Parathyroid adenoma (tissue), 2 donors: Measurements from ENCODE around the gene MAP1LC3A.

Experiments
- H2AFZ ChIP-seq: fragments of 300-600 bp; sonication (generic); one replicate; pipeline ENCODE4 v1.7.0; 2017; ENCODE audit warnings: antibody characterized with exemption, mild to moderate bottlenecking
- H3K27ac ChIP-seq: fragments of 300-600 bp; sonication (generic); one replicate; pipeline ENCODE4 v1.7.0; 2017
- H3K27me3 ChIP-seq: fragments of 300-600 bp; sonication (generic); one replicate; pipeline ENCODE4 v1.7.0; 2017; ENCODE audit warnings: low read length; ENCODE audit not compliant: control insufficient read depth, insufficient read depth
- H3K36me3 ChIP-seq: fragments of 300-600 bp; sonication (generic); one replicate; pipeline ENCODE4 v1.7.0; 2017; ENCODE audit warnings: low read length; ENCODE audit not compliant: control insufficient read depth, insufficient read depth
- H3K4me1 ChIP-seq: fragments of 300-600 bp; sonication (generic); one replicate; pipeline ENCODE4 v1.7.0; 2017; ENCODE audit warnings: control low read depth
- H3K4me2 ChIP-seq: fragments of 300-600 bp; sonication (generic); one replicate; pipeline ENCODE4 v1.7.0; 2017; ENCODE audit warnings: low read length
- H3K4me3 ChIP-seq: fragments of 300-600 bp; sonication (generic); one replicate; pipeline ENCODE4 v1.7.0; 2017; ENCODE audit warnings: low read depth, low read length
- H3K79me2 ChIP-seq: fragments of 300-600 bp; sonication (generic); one replicate; pipeline ENCODE4 v1.7.0; 2017; ENCODE audit warnings: control low read depth
- H3K9ac ChIP-seq: fragments of 300-600 bp; sonication (generic); one replicate; pipeline ENCODE4 v1.7.0; 2017; ENCODE audit warnings: mild to moderate bottlenecking
- H3K9me3 ChIP-seq: fragments of 300-600 bp; sonication (generic); one replicate; pipeline ENCODE4 v1.7.0; 2017; ENCODE audit warnings: low read length; ENCODE audit not compliant: control insufficient read depth
- CTCF ChIP-seq: fragments of 300-600 bp; sonication (generic); IDR thresholded peaks from one replicate; pipeline ENCODE4 v1.7.0; 2017; ENCODE audit warnings: antibody characterized with exemption, mild to moderate bottlenecking
- donor health status: primary hyperparathyroidism.

The MAP1LC3A gene

GRCh38 chr20:34558320-34559218 lies at the start of gene MAP1LC3A:
MAP1LC3A (plus strand) TSS chr20:34558718; CDS start chr20:34558869, 151 bp downstream.
- Histone ChIP-seq H3K79me2 (no peaks in the 10 kb centered on the region), H3K4me2 (peak within 1 kb of the TSS; percentile 92), H3K4me3 (peak within 1 kb of the TSS; percentile 72), H3K27me3 (no peaks in the 10 kb centered on the region), H3K27ac (peak within 1 kb of the TSS; percentile 91), H3K4me1 (no peaks in the 10 kb centered on the region), H3K36me3 (no peaks in the 10 kb centered on the region), H3K9ac (peak within 1 kb of the TSS; percentile 93), H3K9me3 (no peaks in the 10 kb centered on the region), H2AFZ (peak within 1 kb of the TSS; percentile 100)
- no peak for TF ChIP-seq CTCF

- H3K36me3 ChIP-seq = no peaks in the 10 kb centered on the region
- H3K27me3 ChIP-seq = no peaks in the 10 kb centered on the region
- H3K27ac ChIP-seq = no peak overlapping the region
- peaks cover 3% of the 10 kb centered on the region for H3K4me1 ChIP-seq
- H3K9ac ChIP-seq = no peak overlapping the region
- no peak for TF ChIP-seq CTCF
- H3K4me2 ChIP-seq = no peak overlapping the region
- H3K9me3 ChIP-seq = no peaks in the 10 kb centered on the region
- H2AFZ ChIP-seq = no peak overlapping the region
- no peaks in the 10 kb centered on the region for H3K79me2 ChIP-seq
- no peak overlapping the region for H3K4me3 ChIP-seq
Observed at GRCh38 chr20:34510575-34510974, 47.9 kb upstream of the MAP1LC3A start.

- no peak for TF ChIP-seq CTCF
- Histone ChIP-seq H3K4me2 (no peak overlapping the region), H3K4me1 (peaks cover 3% of the 10 kb centered on the region), H3K27me3 (no peaks in the 10 kb centered on the region), H2AFZ (no peak overlapping the region), H3K9me3 (no peaks in the 10 kb centered on the region), H3K79me2 (peaks cover 3% of the 10 kb centered on the region), H3K9ac (no peak overlapping the region), H3K36me3 (no peaks in the 10 kb centered on the region), H3K27ac (no peak overlapping the region), H3K4me3 (no peak overlapping the region)
Observed at GRCh38 chr20:34511891-34512265, 46.6 kb upstream of the MAP1LC3A start.

- H3K9ac ChIP-seq = no peak overlapping the region
- H3K36me3 ChIP-seq = no peaks in the 10 kb centered on the region
- H3K4me1 ChIP-seq = peaks cover 3% of the 10 kb centered on the region
- no peaks in the 10 kb centered on the region for H3K9me3 ChIP-seq
- no peak overlapping the region for H3K27ac ChIP-seq
- no peak overlapping the region for H2AFZ ChIP-seq
- H3K4me2 ChIP-seq = no peak overlapping the region
- peaks cover 6% of the 10 kb centered on the region for H3K79me2 ChIP-seq
- H3K27me3 ChIP-seq = no peaks in the 10 kb centered on the region
- TF ChIP-seq CTCF = no peak
- no peak overlapping the region for H3K4me3 ChIP-seq
Observed at GRCh38 chr20:34512266-34512954, 46.1 kb upstream of the MAP1LC3A start.
